Measurements from ENCODE around the gene EPHB4.

DNA sequence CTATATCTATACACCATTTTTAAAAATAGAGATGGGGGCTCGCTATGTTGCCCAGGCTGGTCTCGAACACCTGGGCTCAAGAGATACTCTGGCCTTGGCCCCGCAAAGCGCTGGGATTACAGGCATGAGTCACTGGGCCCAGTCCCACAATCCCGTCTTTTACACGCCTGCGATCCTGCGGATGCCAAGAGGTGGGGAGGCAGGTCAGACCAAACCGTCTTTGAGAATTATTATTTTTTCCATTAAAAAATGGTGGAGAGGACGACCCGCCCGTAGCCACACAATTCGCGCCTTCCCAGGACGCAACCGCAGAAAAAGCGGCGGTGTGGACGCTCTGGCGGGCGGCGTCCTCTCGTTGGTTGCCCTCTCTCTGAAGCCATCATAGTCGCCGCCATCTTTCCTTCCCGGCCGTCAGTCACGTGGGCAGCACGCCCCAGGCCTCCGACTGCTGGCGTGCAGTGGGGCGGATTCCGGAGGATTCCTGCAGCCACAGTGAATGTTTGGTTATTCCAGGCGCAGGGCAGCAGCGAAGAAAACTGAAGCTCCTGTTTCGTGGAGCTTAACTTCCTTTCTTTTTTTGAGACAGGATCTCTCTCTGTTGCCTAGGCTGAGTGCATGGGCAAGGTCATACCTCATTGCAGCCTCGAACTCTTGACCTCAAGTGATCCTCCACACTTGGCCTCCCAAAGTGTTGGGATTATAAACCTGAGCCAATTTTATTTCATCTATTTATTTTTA, 9.9 kb upstream of the EPHB4 start:
- TF ChIP-seq, protein P1, sequence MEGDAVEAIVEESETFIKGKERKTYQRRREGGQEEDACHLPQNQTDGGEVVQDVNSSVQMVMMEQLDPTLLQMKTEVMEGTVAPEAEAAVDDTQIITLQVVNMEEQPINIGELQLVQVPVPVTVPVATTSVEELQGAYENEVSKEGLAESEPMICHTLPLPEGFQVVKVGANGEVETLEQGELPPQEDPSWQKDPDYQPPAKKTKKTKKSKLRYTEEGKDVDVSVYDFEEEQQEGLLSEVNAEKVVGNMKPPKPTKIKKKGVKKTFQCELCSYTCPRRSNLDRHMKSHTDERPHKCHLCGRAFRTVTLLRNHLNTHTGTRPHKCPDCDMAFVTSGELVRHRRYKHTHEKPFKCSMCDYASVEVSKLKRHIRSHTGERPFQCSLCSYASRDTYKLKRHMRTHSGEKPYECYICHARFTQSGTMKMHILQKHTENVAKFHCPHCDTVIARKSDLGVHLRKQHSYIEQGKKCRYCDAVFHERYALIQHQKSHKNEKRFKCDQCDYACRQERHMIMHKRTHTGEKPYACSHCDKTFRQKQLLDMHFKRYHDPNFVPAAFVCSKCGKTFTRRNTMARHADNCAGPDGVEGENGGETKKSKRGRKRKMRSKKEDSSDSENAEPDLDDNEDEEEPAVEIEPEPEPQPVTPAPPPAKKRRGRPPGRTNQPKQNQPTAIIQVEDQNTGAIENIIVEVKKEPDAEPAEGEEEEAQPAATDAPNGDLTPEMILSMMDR (IDR thresholded peaks at IDR 0.05) = peak in 1 of 6 experiments; percentile 26
- TF ChIP-seq POLR2A (IDR thresholded peaks at IDR 0.05) = peak in 1 of 4 donors; percentile 31
